Subcutaneous abdominal adipose tissue (tissue), 5 donors: ENCODE measurements around the gene CCDC70.

Source experiments
- H3K27ac ChIP-seq: one replicate; pipeline ENCODE4 v1.7.0; 2013; ENCODE audit warnings: low read depth, mild to moderate bottlenecking, inconsistent platforms, low read length, moderate library complexity
- H3K27me3 ChIP-seq, 5 donors: one replicate each; pipeline ENCODE4 v1.7.0; 2013; ENCODE audit warnings: low read length in 5 of 5, inconsistent platforms in 1 of 5; ENCODE audit not compliant: control insufficient read depth in 5 of 5, insufficient read depth in 4 of 5
- H3K36me3 ChIP-seq, 5 donors: one replicate each; pipeline ENCODE4 v1.7.0; 2013; ENCODE audit warnings: low read length in 5 of 5; ENCODE audit not compliant: control insufficient read depth in 5 of 5, insufficient read depth in 5 of 5
- H3K4me1 ChIP-seq, 5 donors: one replicate each; pipeline ENCODE4 v1.7.0; 2013; ENCODE audit warnings: low read length in 5 of 5, mild to moderate bottlenecking in 3 of 5, moderate library complexity in 1 of 5; ENCODE audit not compliant: control insufficient read depth in 5 of 5, insufficient read depth in 5 of 5
- H3K4me3 ChIP-seq, 5 donors: one replicate each; pipeline ENCODE4 v1.7.0; 2013; ENCODE audit warnings: low read length in 5 of 5, low read depth in 1 of 5
- H3K9ac ChIP-seq, 5 donors: one replicate each; pipeline ENCODE4 v1.7.0; 2013; ENCODE audit warnings: low read length in 5 of 5, mild to moderate bottlenecking in 4 of 5, moderate library complexity in 3 of 5
- H3K9me3 ChIP-seq, 5 donors: one replicate each; pipeline ENCODE4 v1.7.0; 2013; ENCODE audit warnings: low read length in 5 of 5; ENCODE audit not compliant: control insufficient read depth in 5 of 5
- donor health status: healthy.
- donor health status: healthy.
- donor health status: healthy.
- donor health status: healthy.
- donor health status: healthy.

Gene CCDC70

GRCh38 chr13:51856998-51857397 is 4.8 kb upstream of the CCDC70 start:
- H3K9ac ChIP-seq = no peak overlapping the region
- H3K4me3 ChIP-seq = no peak overlapping the region
- peaks cover 0 to 2% (median 0%) of the 10 kb centered on the region in 5 donors for H3K9me3 ChIP-seq
- H3K4me1 ChIP-seq = no peaks in the 10 kb centered on the region
- peaks cover 0 to 4% (median 0%) of the 10 kb centered on the region in 5 donors for H3K27me3 ChIP-seq
- no peaks in the 10 kb centered on the region for H3K36me3 ChIP-seq
- H3K27ac ChIP-seq = no peak overlapping the region

DNA sequence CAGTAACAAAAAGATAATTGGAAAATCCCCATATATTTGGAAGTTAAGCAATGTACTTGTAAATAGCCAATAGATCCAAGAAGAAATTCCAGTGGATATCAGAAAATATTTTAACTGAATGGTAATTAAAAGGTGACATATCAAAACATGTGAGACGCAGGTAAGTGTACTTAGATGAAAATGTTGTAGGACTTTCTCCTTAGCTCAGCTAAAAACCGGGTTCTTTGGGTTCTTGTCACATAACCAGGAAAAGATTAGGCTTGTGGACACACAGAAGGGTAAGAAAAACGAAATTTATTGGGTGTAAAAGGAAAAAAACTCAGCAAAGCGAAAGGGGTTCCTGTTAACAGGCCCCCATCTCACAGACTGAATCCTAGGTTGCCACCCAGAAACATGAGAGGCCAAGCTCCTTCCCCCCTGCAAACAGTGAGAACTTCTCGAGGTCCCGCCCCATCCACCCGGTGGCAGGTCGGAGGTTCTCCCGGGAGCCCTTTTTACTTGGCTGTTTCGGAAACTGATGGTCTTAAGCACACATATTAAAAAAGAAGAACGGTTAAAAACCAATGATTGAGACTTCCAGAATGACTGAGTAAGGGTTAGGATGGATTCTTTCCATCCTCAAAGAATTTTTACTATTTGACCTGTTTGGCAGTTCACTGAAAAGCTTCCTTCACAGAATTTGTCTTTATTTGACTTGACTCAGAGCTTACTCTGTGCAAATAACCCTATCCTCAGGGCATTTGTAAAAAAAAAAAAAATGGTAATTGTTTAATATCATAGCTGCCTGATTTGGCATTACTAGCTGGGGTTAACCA is 3.1 kb upstream of the CCDC70 start:
- Histone ChIP-seq H3K27me3 (peaks cover 0 to 5% (median 0%) of the 10 kb centered on the region in 5 donors), H3K27ac (no peak overlapping the region), H3K4me1 (no peaks in the 10 kb centered on the region), H3K4me3 (no peak overlapping the region), H3K9ac (no peak overlapping the region), H3K36me3 (no peaks in the 10 kb centered on the region), H3K9me3 (peaks cover 0 to 2% (median 0%) of the 10 kb centered on the region in 5 donors)

GRCh38 chr13:51862957-51863356 is 1.2 kb downstream of the CCDC70 start:
- Histone ChIP-seq H3K36me3 (no peaks in the 10 kb centered on the region), H3K9ac (no peak overlapping the region), H3K4me1 (no peaks in the 10 kb centered on the region), H3K27me3 (peaks cover 0 to 7% (median 0%) of the 10 kb centered on the region in 5 donors), H3K27ac (no peak overlapping the region), H3K4me3 (no peak overlapping the region), H3K9me3 (no peaks in the 10 kb centered on the region)

- no peaks in the 10 kb centered on the region for H3K4me1 ChIP-seq
- H3K27me3 ChIP-seq = peaks cover 0 to 7% (median 0%) of the 10 kb centered on the region in 5 donors
- no peak overlapping the region for H3K9ac ChIP-seq
- no peaks in the 10 kb centered on the region for H3K9me3 ChIP-seq
- H3K36me3 ChIP-seq = no peaks in the 10 kb centered on the region
- H3K4me3 ChIP-seq = no peak overlapping the region
- no peak overlapping the region for H3K27ac ChIP-seq
Measured at GRCh38 chr13:51865838-51866237, 4.1 kb downstream of the CCDC70 start.

DNA sequence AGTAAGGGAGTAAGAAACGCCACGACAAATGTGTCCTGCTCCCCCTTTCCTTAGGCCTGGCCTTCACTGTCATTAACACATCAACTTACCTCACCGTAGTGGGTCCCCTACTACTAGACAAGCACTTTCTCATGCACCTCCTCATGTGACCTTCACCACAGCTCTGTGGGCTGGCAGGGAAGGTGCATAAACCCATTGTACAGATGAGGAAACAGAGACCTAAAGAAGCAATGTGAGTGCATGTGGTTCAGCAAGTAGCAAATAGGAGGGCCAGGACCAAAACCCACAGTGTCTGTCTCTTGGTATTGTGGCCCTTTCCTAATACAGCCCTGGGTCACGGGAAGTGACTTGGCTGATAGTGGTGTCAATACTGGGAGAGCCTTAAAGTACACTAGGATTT is 5.3 kb downstream of the CCDC70 start:
- Histone ChIP-seq H3K4me1 (no peaks in the 10 kb centered on the region), H3K27me3 (peaks cover 0 to 7% (median 0%) of the 10 kb centered on the region in 5 donors), H3K36me3 (no peaks in the 10 kb centered on the region), H3K4me3 (no peak overlapping the region), H3K27ac (no peak overlapping the region), H3K9ac (no peak overlapping the region), H3K9me3 (no peaks in the 10 kb centered on the region)

DNA sequence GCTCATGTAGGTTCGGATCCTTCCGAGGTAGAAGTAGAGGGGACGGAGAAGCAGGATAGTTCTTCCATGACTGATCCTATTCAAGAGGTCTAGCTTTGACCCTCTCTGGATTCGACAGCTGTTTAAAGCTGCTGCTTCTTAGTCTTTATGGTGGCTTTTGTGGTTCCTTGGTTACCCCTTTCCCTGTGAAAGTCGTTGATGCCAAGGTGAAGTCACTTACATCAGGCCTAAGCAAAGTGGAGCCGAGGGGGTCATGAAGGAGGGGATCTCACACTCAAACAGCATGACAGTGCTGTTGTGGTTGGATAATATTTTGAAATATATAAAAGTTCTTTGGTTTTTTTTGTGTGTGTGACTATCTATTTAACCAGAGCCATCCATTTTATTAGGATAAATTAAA is 8.1 kb downstream of the CCDC70 start:
- Histone ChIP-seq H3K36me3 (no peaks in the 10 kb centered on the region), H3K9me3 (no peaks in the 10 kb centered on the region), H3K4me3 (no peak overlapping the region), H3K4me1 (no peaks in the 10 kb centered on the region), H3K9ac (no peak overlapping the region), H3K27ac (no peak overlapping the region), H3K27me3 (peaks cover 0 to 3% (median 0%) of the 10 kb centered on the region in 5 donors)

GRCh38 chr13:51870616-51871015 is 8.8 kb downstream of the CCDC70 start:
- H3K27ac ChIP-seq = no peak overlapping the region
- no peaks in the 10 kb centered on the region for H3K36me3 ChIP-seq
- H3K9me3 ChIP-seq = no peaks in the 10 kb centered on the region
- H3K4me1 ChIP-seq = no peaks in the 10 kb centered on the region
- H3K9ac ChIP-seq = no peak overlapping the region
- no peak overlapping the region for H3K4me3 ChIP-seq
- peaks cover 0 to 3% (median 0%) of the 10 kb centered on the region in 5 donors for H3K27me3 ChIP-seq

- Histone ChIP-seq H3K4me1 (no peaks in the 10 kb centered on the region), H3K36me3 (no peaks in the 10 kb centered on the region), H3K9ac (no peak overlapping the region), H3K27me3 (no peaks in the 10 kb centered on the region), H3K4me3 (no peak overlapping the region), H3K27ac (no peak overlapping the region), H3K9me3 (no peaks in the 10 kb centered on the region)
Measured at GRCh38 chr13:51873117-51873798, 11.5 kb downstream of the CCDC70 start.

DNA sequence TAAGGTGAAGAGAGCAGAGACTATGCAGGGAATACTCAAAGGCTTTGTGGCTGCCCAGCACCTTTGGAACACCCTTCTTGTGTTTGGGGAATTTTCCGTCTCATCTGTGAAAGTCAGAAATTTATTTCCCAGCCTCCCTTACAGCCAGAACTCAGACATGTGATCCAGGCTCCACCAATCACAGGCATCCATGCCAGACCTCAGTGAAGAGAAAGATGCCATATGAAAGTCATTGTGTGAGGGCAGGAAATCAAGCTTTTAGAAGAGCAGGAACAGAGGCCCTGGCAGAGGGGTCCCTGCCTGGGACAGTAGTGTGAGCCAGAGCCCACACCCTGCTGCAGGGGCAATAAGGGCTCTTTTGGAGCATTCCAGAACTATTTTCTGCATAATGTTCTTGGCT is 12.1 kb downstream of the CCDC70 start:
- no peak overlapping the region for H3K4me3 ChIP-seq
- H3K27me3 ChIP-seq = no peaks in the 10 kb centered on the region
- no peaks in the 10 kb centered on the region for H3K36me3 ChIP-seq
- no peaks in the 10 kb centered on the region for H3K4me1 ChIP-seq
- no peak overlapping the region for H3K9ac ChIP-seq
- no peak overlapping the region for H3K27ac ChIP-seq
- H3K9me3 ChIP-seq = no peaks in the 10 kb centered on the region

DNA sequence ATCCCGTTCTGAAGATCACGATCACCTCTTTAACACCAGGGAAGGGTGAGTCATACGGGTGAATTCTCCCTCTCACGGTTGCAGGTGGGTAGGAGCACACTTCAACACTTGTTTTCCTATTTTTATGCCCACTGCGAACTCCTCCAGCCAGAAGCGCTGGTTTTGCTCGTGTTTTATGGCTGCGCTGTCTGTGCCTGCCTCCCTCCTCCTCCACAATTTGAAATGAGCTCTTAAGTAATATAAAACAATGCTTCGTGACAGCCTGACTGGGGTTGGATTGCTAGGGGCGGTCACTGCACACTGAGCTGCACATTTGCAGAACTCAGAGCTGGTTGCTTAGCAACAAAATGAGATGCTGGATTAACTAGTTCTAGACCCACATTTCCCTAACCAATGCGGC is 12.9 kb downstream of the CCDC70 start:
- H3K27ac ChIP-seq = no peak overlapping the region
- H3K36me3 ChIP-seq = no peaks in the 10 kb centered on the region
- H3K9ac ChIP-seq = no peak overlapping the region
- no peaks in the 10 kb centered on the region for H3K4me1 ChIP-seq
- H3K9me3 ChIP-seq = no peaks in the 10 kb centered on the region
- no peak overlapping the region for H3K4me3 ChIP-seq
- no peaks in the 10 kb centered on the region for H3K27me3 ChIP-seq
